T-helper 22 cell (primary cell): ENCODE measurements around the gene CDKN2B-AS1.

Experiments
- DNase-seq: peaks from one replicate; pipeline ENCODE4 v3.0.0-alpha.2; 2020; ENCODE audit warnings: low read depth

The CDKN2B-AS1 gene

DNA sequence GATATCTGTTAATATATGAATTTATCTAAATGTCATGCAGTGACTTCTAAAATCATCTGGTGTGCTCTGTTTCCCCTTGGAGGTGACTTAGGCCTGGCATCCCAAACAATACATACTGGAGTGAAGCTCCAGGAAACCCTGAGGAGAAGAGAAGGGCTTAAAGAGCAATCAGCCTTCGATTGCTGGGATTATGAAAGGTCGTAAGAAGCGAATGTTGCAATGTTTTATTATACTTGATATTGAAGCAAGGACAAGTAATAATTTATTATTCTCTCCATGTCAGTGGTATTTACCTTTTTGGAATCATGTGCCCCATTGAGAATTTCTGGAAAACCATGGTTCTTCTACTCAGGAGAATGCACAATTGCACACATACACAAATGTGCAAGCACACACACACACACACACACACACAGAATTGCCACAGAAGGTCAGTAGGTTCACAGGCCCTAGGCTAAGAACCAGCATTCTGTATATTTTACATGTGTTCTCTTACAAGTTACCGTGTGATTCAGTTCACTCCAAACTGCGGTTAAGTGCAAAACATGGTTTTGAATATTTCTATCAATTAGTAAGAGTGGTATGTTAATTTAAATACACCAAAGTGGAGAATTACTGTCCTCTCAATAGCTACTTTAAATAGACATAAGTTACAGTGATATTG lies 93.6 kb downstream of the CDKN2B-AS1 start:
- no peak for DNase-seq

GRCh38 chr9:22088717-22089061 lies 94.1 kb downstream of the CDKN2B-AS1 start:
- DNase-seq = no peak

GRCh38 chr9:22097707-22098106 lies 103.1 kb downstream of the CDKN2B-AS1 start:
- no peak for DNase-seq

GRCh38 chr9:22098643-22099332 lies 104.2 kb downstream of the CDKN2B-AS1 start:
- no peak for DNase-seq

DNA sequence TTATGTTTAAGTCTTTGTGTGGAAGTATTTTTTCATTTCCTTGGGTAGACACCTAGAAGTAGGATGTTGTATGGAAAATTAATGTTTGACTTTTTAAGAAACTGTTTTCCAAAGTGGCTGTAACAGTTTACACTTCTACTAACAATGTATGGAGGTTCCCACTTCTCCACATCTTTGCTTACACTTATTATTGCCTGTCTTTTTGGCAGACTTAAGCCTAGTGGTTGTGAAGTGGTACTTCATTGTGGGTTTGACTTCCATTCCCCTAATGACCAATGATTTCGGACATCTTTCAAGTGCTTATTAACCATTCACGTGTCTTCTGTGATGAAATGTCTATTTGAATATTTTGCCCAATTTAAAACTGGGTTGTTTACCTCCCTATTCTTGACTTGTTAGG lies 106.0 kb downstream of the CDKN2B-AS1 start:
- DNase-seq = no peak

GRCh38 chr9:22102146-22103053 lies 107.8 kb downstream of the CDKN2B-AS1 start:
- DNase-seq = no peak

GRCh38 chr9:22103685-22104575 lies 109.3 kb downstream of the CDKN2B-AS1 start:
- DNase-seq = no peak

DNA sequence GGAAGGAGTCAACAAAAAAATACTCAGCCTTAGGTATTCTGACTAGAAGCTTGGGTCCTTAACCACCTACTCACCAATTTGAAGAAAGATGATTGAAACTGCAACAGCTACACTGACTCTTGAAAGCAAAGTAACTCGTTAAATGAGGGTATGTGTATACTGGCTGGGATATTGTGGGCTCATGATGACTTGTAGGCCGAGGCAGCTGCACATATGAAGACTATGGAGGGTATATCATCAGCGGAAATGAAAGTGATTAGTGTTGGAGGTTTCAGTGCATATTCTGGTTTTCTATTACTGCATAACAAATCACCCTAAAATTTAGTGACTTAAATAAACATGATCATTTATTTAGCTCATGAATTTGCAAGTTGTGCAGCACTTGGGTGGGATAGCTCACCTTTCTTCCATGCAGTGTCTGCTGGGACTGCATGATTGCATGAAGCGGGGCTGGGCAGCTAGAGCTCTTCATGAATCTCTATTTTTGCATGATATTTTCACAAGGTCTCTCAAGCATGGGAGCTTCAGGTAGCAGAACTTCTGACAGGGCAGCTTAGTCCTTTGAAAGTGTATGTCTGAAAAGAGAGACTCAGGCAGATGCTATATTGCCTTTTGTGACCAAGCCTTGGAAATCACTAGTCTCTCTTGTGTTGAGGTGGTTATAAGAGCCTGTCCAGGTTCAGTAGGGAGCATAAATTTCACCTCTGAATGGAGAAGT lies 110.6 kb downstream of the CDKN2B-AS1 start:
- DNase-seq = no peak

- DNase-seq = no peak
Measured at GRCh38 chr9:22107202-22108045, 112.8 kb downstream of the CDKN2B-AS1 start.

DNA sequence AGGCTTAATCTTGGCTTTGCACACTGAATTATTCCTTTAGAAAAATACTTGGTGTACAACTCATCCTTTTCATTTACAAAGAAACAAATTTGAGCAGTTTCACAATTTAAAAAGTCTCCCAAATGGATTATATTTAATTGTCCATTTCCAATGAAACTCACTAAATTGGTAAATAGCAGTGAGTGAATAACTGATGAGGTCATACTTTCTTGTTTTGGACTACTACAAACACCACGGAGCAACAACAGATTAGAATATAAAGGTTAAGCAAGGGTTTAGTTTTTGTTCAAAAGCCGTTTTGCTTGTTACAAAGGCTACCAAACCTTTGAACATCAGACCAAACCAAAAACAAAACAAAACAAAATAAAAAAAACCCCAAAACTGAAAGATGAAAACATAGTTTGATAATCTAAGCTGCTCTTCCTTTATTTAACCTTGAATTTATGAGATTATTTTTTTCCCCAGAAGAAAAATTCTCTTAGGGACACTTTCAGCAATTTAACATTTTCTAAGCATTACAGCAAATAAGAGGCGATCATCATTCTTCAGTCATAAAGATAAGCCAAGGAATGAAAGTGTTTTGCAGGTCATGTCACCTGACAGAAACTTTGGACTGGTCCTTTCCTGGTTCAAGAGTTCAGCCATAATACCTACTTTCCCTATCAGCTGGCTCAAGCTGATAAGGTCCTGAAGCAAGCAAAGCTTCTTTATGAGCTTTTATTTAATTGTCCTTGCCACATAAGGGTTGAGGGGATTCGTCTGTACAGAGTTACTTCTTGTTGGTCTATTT lies 114.2 kb downstream of the CDKN2B-AS1 start:
- no peak for DNase-seq

GRCh38 chr9:22111176-22111953 lies 116.8 kb downstream of the CDKN2B-AS1 start:
- no peak for DNase-seq

- DNase-seq = no peak
Measured at GRCh38 chr9:22111954-22112247, 117.3 kb downstream of the CDKN2B-AS1 start.

- DNase-seq = no peak
Measured at GRCh38 chr9:22112870-22113821, 118.6 kb downstream of the CDKN2B-AS1 start.

DNA sequence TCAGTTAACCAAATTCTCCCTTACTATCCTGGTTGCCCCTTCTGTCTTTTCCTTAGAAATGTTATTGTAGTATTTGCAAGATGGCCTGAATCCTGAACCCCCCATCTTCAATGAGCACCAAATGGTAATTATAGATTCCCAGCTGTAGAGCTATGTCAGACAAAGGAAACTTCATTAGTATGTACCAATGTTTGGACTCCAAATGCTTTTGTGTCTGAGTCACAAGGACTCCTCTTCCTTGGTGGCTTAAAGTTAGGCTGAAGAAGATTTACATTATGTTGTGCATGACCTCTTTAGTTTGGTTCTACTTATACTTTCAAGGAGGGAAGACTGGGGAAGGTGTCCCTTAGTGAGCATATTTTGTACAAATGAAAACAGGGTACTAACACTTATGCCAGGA lies 120.4 kb downstream of the CDKN2B-AS1 start:
- no peak for DNase-seq

DNA sequence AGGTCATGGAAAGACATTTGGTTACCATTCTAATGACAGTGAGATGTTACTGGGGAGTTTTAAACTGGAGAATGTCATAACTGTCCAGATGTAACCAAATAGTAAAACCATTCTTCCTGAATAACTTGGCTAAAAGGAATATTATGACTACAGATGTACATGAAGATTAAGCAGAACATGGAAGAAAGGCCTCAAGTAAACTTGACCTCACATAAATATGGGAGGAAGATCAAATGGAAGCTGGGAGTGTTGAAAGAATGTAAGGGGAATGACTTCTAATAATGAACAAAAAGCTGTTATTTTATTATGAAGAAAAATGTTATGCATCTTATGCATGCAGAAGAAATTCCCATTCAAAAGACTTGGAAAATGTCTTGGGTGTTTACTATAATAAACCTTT lies 122.2 kb downstream of the CDKN2B-AS1 start:
- no peak for DNase-seq

- no peak for DNase-seq
Measured at GRCh38 chr9:22117511-22118384, 123.2 kb downstream of the CDKN2B-AS1 start.
